Endodermal cell (in vitro differentiated cells): ENCODE results near the gene MBOAT1. TPM values are rescaled to one million over a fixed set of nuclear protein-coding genes. Genes with fewer than 3 reads are reported as not detected.
A peak's percentile ranks its signal among the peaks of the same experiment; 100 is the strongest.

Source experiments
- DNase-seq: peaks from one replicate; pipeline ENCODE4 v3.0.0-alpha.2; 2017
- H3K27ac ChIP-seq: 2 replicates; pipeline ENCODE4 v1.5.1; 2013; ENCODE audit warnings: mild to moderate bottlenecking, low read depth, low read length, moderate library complexity
- H3K27me3 ChIP-seq: 2 replicates; pipeline ENCODE4 v1.6.1; 2013; ENCODE audit warnings: mild to moderate bottlenecking, low read length, moderate library complexity; ENCODE audit not compliant: insufficient read depth, control insufficient read depth, poor library complexity, severe bottlenecking
- H3K36me3 ChIP-seq: 2 replicates; pipeline ENCODE4 v1.7.0; 2013; ENCODE audit warnings: mild to moderate bottlenecking, low read length, moderate library complexity; ENCODE audit not compliant: control insufficient read depth, insufficient read depth
- H3K4me1 ChIP-seq: one replicate; pipeline ENCODE4 v1.7.0; 2013; ENCODE audit warnings: low read length; ENCODE audit not compliant: control insufficient read depth, insufficient read depth
- H3K4me3 ChIP-seq: 2 replicates; pipeline ENCODE4 v1.5.1; 2013; ENCODE audit warnings: mild to moderate bottlenecking, low read length, moderate library complexity
- H3K9ac ChIP-seq: 2 replicates; pipeline ENCODE4 v1.6.1; 2013; ENCODE audit warnings: mild to moderate bottlenecking, low read length, moderate library complexity; ENCODE audit not compliant: poor library complexity, severe bottlenecking; ENCODE audit errors: extremely low read depth
- H3K9me3 ChIP-seq: 2 replicates; pipeline ENCODE4 v1.6.1; 2013; ENCODE audit warnings: mild to moderate bottlenecking, low read length, moderate library complexity; ENCODE audit not compliant: control insufficient read depth
- H3K27ac Mint-ChIP-seq: 2 replicates; pipeline ENCODE4 v1.8.0; 2020; ENCODE audit warnings: mixed read lengths
- H3K27me3 Mint-ChIP-seq: 2 replicates; pipeline ENCODE4 v1.8.0; 2021; ENCODE audit warnings: mild to moderate bottlenecking, mixed read lengths; ENCODE audit not compliant: insufficient read depth
- H3K36me3 Mint-ChIP-seq: 2 replicates; pipeline ENCODE4 v1.8.0; 2020; ENCODE audit warnings: low read depth, mixed read lengths
- H3K4me1 Mint-ChIP-seq: 2 replicates; pipeline ENCODE4 v1.8.0; 2020; ENCODE audit warnings: mixed read lengths
- H3K4me3 Mint-ChIP-seq: 2 replicates; pipeline ENCODE4 v1.8.0; 2020; ENCODE audit warnings: mild to moderate bottlenecking, moderate library complexity, mixed read lengths
- H3K9me3 Mint-ChIP-seq: 2 replicates; pipeline ENCODE4 v1.8.0; 2020; ENCODE audit warnings: mild to moderate bottlenecking, mixed read lengths
- WGBS, 2 experiments: methylation state at CpG; one replicate each; pipeline versions ENCODE4 v1.1.5 to v1.1.7; 2013; ENCODE audit warnings: missing lambda C conversion rate in 2 of 2, mixed read lengths in 1 of 2; ENCODE audit not compliant: insufficient coverage in 1 of 2, insufficient read length in 1 of 2; 5-methylcytosine and 5-hydroxymethylcytosine counted together
- long read RNA-seq, 4 experiments: library from polyadenylated mRNA in 2 of 4; library from RNA in 1 of 4; library from capped mRNA in 1 of 4; stranded (forward) in 3 of 4; unstranded in 1 of 4; transcript quantifications; one replicate each; pipeline ENCODE4 v2.0.0, GENCODE V29; 2020 to 2021; ENCODE audit warnings: inconsistent platforms in 1 of 4
- polyA plus RNA-seq, 2 experiments: library from polyadenylated mRNA; stranded (reverse); fragments of 50-300 nt; gene quantifications; one replicate each; pipeline ENCODE4 v1.2.3, GENCODE V29; 2013
- total RNA-seq, 2 donors: library from RNA; stranded (reverse); fragmentation: NEBNext Ultra II Directional in 1 of 2; extraction: Animal tissue kit (Norgen Biotek cat#: 25700) in 1 of 2; gene quantifications; 2 replicates in 1 of 2; 3 replicates in 1 of 2; pipeline ENCODE4 v1.2.1, GENCODE V29; 2021
- TF ChIP-seq, protein P1 (sequence below): fragments of 200-600 bp; sonication (generic); conservative IDR thresholded peaks from 2 replicates; pipeline ENCODE4 v1.5.0; 2021; ENCODE audit warnings: antibody characterized with exemption, mild to moderate bottlenecking

The MBOAT1 gene, protein sequence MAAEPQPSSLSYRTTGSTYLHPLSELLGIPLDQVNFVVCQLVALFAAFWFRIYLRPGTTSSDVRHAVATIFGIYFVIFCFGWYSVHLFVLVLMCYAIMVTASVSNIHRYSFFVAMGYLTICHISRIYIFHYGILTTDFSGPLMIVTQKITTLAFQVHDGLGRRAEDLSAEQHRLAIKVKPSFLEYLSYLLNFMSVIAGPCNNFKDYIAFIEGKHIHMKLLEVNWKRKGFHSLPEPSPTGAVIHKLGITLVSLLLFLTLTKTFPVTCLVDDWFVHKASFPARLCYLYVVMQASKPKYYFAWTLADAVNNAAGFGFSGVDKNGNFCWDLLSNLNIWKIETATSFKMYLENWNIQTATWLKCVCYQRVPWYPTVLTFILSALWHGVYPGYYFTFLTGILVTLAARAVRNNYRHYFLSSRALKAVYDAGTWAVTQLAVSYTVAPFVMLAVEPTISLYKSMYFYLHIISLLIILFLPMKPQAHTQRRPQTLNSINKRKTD
- total RNA-seq = 1 to 10 TPM; 7.7 to 9.4 TPM
- 2.5 TPM for polyA plus RNA-seq (2013, experiment 1 of 2)
- polyA plus RNA-seq (2013, experiment 2 of 2) = 3.6 TPM
- long read RNA-seq, experiment 1 = 0 reads
- long read RNA-seq, experiment 2, partial matches to known transcripts = 0 of 3 reads
- long read RNA-seq, experiment 2, other reads (novel, unspliced or antisense) = 0 of 3 reads
- long read RNA-seq, experiment 3, transcript MBOAT1-201 (13 exons, 1,794 nt) = major isoform, 11 of 19 reads
- long read RNA-seq, experiment 3, partial matches to known transcripts = 3 of 19 reads
- long read RNA-seq, experiment 3, other reads (novel, unspliced or antisense) = 5 of 19 reads
- long read RNA-seq, experiment 4 = 0 reads

DNA sequence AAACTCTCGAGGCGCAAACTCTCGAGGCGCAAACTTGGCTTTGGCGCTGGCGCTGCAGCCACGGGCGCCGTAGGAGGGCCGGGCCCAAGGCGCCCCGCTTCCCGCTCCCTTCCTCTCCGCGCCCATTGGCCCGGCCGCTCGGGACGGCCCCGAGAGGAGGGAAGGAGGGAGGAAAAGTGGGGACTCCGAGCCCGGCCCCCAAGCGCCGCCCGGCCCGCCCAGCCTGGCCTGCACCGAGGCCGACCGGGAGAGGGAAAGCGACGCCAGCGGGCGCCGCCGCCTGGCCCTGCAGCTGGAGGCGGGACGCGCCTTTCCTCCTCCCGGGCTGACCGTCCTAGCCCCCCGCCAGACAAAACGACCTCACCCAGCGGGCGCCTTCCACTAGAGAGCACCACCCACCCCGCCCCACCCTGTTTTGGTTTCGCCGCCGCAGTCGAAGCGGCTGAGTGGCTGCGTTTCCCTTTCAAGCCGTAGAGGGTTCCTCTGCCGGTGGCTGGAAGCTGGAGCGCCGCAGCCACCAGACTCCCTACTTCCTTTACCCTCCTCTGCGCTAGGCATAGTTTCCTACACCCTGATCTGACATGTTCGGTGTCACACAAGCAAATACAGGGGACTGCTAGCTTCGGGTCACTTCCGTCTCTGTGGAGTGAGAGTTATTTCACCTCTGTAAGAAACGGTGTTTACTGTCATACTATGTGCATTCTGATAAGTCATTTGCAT is at the start of gene MBOAT1:
MBOAT1 (minus strand) TSS at position 78 of the 720 bp plus-strand sequence. CDS start 235 bp downstream, outside the sequence.
- Histone ChIP-seq H3K9me3 (no peaks in the 10 kb centered on the region), H3K4me3 (peak within 1 kb of the TSS; percentile 91), H3K4me1 (peaks cover 6% of the 10 kb centered on the region), H3K9ac (peak within 1 kb of the TSS; percentile 33), H3K36me3 (no peaks in the 10 kb centered on the region), H3K27ac (no peak within 1 kb of the TSS), H3K27me3 (no peaks in the 10 kb centered on the region)
- Mint-ChIP-seq H3K4me3 (peak within 1 kb of the TSS; percentile 72), H3K9me3 (no peaks in the 10 kb centered on the region), H3K27ac (peak within 1 kb of the TSS; percentile 76), H3K4me1 (peaks cover 19% of the 10 kb centered on the region), H3K36me3 (no peaks in the 10 kb centered on the region), H3K27me3 (peaks cover 7% of the 10 kb centered on the region)
- TF ChIP-seq, protein P1, sequence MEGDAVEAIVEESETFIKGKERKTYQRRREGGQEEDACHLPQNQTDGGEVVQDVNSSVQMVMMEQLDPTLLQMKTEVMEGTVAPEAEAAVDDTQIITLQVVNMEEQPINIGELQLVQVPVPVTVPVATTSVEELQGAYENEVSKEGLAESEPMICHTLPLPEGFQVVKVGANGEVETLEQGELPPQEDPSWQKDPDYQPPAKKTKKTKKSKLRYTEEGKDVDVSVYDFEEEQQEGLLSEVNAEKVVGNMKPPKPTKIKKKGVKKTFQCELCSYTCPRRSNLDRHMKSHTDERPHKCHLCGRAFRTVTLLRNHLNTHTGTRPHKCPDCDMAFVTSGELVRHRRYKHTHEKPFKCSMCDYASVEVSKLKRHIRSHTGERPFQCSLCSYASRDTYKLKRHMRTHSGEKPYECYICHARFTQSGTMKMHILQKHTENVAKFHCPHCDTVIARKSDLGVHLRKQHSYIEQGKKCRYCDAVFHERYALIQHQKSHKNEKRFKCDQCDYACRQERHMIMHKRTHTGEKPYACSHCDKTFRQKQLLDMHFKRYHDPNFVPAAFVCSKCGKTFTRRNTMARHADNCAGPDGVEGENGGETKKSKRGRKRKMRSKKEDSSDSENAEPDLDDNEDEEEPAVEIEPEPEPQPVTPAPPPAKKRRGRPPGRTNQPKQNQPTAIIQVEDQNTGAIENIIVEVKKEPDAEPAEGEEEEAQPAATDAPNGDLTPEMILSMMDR = peak; percentile 31
- 0 to 3% methylated on average over 24 to 60 of the region's 60 CpGs for WGBS, 2 experiments
- DNase-seq = peak; percentile 94

DNA sequence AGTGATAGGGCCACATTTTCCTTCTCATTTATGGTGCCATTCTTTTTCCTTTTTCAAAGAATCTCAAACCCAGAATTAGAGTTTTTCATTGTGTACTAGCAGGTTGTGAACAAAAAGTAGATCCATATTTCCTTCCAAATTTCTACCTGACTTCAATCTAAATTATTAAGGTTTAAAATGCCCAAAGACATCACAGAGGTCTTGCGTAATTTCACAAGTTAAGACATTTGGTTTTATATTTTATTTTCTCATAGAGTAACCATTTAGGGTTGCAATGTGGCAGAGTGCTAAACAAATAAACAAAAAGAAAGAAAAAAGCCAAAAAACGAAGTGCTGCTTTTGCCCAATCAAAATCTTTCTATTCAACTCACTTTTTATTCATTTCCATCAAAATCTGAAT is 49.4 kb upstream of the MBOAT1 start:
- H3K27me3 ChIP-seq = no peaks in the 10 kb centered on the region
- H3K4me1 ChIP-seq = no peaks in the 10 kb centered on the region
- Mint-ChIP-seq H3K27ac (no peak overlapping the region), H3K27me3 (no peaks in the 10 kb centered on the region), H3K9me3 (peaks cover 12% of the 10 kb centered on the region), H3K36me3 (no peaks in the 10 kb centered on the region), H3K4me3 (no peak overlapping the region), H3K4me1 (no peaks in the 10 kb centered on the region)
- TF ChIP-seq, protein P1 = no peak
- 88% methylated on average over 2 of the region's 2 CpGs; no CpG with 5 or more reads in 1 of the 2 experiments for WGBS, 2 experiments
- H3K36me3 ChIP-seq = no peaks in the 10 kb centered on the region
- no peak for DNase-seq
- no peak overlapping the region for H3K9ac ChIP-seq
- no peak overlapping the region for H3K4me3 ChIP-seq
- peaks cover 21% of the 10 kb centered on the region for H3K9me3 ChIP-seq
- H3K27ac ChIP-seq = no peak overlapping the region

DNA sequence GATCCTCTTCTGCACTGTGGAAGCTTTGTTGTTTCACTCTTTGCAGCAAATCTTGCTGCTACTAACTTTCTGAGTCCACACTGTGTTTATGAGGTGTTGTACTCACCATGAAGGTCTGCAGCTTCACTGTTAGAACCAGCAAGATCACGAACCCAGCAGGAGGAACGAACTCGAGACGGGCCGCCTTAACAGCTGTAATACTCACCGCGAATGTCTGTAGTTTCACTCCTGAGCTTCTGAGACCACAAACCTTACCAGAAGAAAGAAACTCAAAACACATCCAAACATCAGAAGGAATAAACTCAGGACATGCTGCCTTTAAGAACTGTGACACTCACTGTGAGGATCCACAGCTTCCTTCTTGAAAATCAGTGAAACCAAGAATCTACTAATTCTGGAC is 48.1 kb upstream of the MBOAT1 start:
- Histone ChIP-seq H3K9me3 (peaks cover 21% of the 10 kb centered on the region), H3K4me3 (no peak overlapping the region), H3K27me3 (no peaks in the 10 kb centered on the region), H3K9ac (no peak overlapping the region), H3K4me1 (no peaks in the 10 kb centered on the region), H3K36me3 (no peaks in the 10 kb centered on the region), H3K27ac (no peak overlapping the region)
- Mint-ChIP-seq H3K4me3 (no peak overlapping the region), H3K36me3 (no peaks in the 10 kb centered on the region), H3K27me3 (no peaks in the 10 kb centered on the region), H3K4me1 (no peaks in the 10 kb centered on the region), H3K27ac (no peak overlapping the region), H3K9me3 (peaks cover 12% of the 10 kb centered on the region)
- 95 to 96% methylated on average over 4 to 7 of the region's 7 CpGs for WGBS, 2 experiments
- DNase-seq = no peak
- TF ChIP-seq, protein P1 = no peak
